ENCODE data around the gene ANKRD45. TPM values are rescaled to one million over a fixed set of nuclear protein-coding genes. Genes with fewer than 3 reads are reported as not detected.
"Not testable (repeated sequence)": the region's sequence is repeated elsewhere in the genome, so short reads cannot be mapped to it uniquely, and the experiment has no call there.

Gene ANKRD45
- total RNA-seq, 1 donor from 2014 or later: 1.3 TPM

- Mint-ChIP-seq H3K4me3 (ENCODE audit: unreplicated experiment) (no peak overlapping the region), H3K9me3 (ENCODE audit: unreplicated experiment) (peaks cover 5% of the 10 kb centered on the region), H3K27ac (ENCODE audit: unreplicated experiment) (no peak overlapping the region), H3K4me1 (ENCODE audit: unreplicated experiment) (no peaks in the 10 kb centered on the region), H3K36me3 (ENCODE audit: low read depth, unreplicated experiment) (peaks cover 5% of the 10 kb centered on the region), H3K27me3 (ENCODE audit: unreplicated experiment) (no peaks in the 10 kb centered on the region)
- TF ChIP-seq CTCF (IDR thresholded peaks at IDR 0.05; ENCODE audit: unreplicated experiment): no peak
- no peak for DNase-seq (ENCODE audit: low spot score)
Measured at GRCh38 chr1:173627269-173627668, 42.4 kb downstream of the ANKRD45 start.

DNA sequence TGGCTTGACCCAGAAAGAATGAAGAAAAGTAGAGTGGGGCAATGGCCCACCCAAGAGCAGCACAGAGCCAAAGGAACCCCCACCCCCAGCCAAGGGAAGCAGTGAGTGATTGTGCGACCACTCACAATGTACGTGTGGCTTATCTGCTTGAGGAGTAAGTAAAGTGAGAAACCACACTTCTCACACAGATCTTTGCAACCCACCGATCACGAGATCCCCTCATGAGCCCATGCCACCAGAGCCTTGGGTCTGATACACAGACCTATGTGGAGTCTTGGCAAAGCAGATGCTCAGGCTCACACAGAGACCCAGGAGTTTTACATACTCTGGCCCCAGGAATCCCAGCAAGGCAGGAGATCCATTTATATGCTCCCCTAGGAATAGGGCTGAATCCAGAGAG is 52.8 kb downstream of the ANKRD45 start:
- H3K36me3 Mint-ChIP-seq (ENCODE audit: low read depth, unreplicated experiment): peaks cover 22% of the 10 kb centered on the region
- H3K27ac Mint-ChIP-seq (ENCODE audit: unreplicated experiment): no peak overlapping the region
- no peak for TF ChIP-seq CTCF (IDR thresholded peaks at IDR 0.05; ENCODE audit: unreplicated experiment)
- no peaks in the 10 kb centered on the region for H3K4me1 Mint-ChIP-seq (ENCODE audit: unreplicated experiment)
- H3K9me3 Mint-ChIP-seq (ENCODE audit: unreplicated experiment): peaks cover 4% of the 10 kb centered on the region
- no peak overlapping the region for H3K4me3 Mint-ChIP-seq (ENCODE audit: unreplicated experiment)
- DNase-seq (ENCODE audit: low spot score): no peak
- no peaks in the 10 kb centered on the region for H3K27me3 Mint-ChIP-seq (ENCODE audit: unreplicated experiment)

DNA sequence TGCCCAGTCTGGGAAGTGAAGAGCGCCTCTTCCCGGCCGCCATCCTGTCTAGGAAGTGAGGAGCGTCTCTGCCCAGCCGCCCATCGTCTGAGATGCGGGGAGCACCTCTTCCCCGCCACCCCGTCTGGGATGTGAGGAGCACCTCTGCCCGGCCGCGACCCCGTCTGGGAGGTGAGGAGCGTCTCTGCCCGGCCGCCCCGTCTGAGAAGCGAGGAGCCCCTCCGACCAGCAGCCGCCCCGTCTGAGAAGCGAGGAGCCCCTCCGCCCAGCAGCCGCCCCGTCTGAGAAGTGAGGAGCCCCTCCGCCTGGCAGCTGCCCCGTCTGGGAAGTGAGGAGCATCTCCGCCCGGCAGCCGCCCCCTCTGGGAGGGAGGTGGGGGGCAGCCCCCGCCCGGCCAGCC is 56.6 kb downstream of the ANKRD45 start:
- not testable (repeated sequence) for H3K27ac Mint-ChIP-seq (ENCODE audit: unreplicated experiment); DNase-seq (ENCODE audit: low spot score); H3K4me1 Mint-ChIP-seq (ENCODE audit: unreplicated experiment); H3K9me3 Mint-ChIP-seq (ENCODE audit: unreplicated experiment); H3K27me3 Mint-ChIP-seq (ENCODE audit: unreplicated experiment); H3K4me3 Mint-ChIP-seq (ENCODE audit: unreplicated experiment)
- H3K36me3 Mint-ChIP-seq (ENCODE audit: low read depth, unreplicated experiment): peaks cover 17% of the 10 kb centered on the region

- Mint-ChIP-seq H3K36me3 (ENCODE audit: low read depth, unreplicated experiment) (peaks cover 9% of the 10 kb centered on the region), H3K9me3 (ENCODE audit: unreplicated experiment) (peaks cover 4% of the 10 kb centered on the region), H3K27ac (ENCODE audit: unreplicated experiment) (no peak overlapping the region), H3K4me3 (ENCODE audit: unreplicated experiment) (no peak overlapping the region), H3K27me3 (ENCODE audit: unreplicated experiment) (no peaks in the 10 kb centered on the region), H3K4me1 (ENCODE audit: unreplicated experiment) (no peaks in the 10 kb centered on the region)
- TF ChIP-seq CTCF (IDR thresholded peaks at IDR 0.05; ENCODE audit: unreplicated experiment): no peak
- DNase-seq (ENCODE audit: low spot score): no peak
Measured at GRCh38 chr1:173608503-173609216, 61.0 kb downstream of the ANKRD45 start.

- TF ChIP-seq CTCF (IDR thresholded peaks at IDR 0.05; ENCODE audit: unreplicated experiment): no peak
- Mint-ChIP-seq H3K27me3 (ENCODE audit: unreplicated experiment) (no peaks in the 10 kb centered on the region), H3K27ac (ENCODE audit: unreplicated experiment) (peak within 1 kb of the TSS; percentile 49), H3K9me3 (ENCODE audit: unreplicated experiment) (no peaks in the 10 kb centered on the region), H3K4me1 (ENCODE audit: unreplicated experiment) (peaks cover 7% of the 10 kb centered on the region), H3K36me3 (ENCODE audit: low read depth, unreplicated experiment) (no peaks in the 10 kb centered on the region), H3K4me3 (ENCODE audit: unreplicated experiment) (no peak within 1 kb of the TSS)
- no peak for DNase-seq (ENCODE audit: low spot score)
Measured at GRCh38 chr1:173603056-173603591, 66.5 kb downstream of the ANKRD45 start, which contains the start of gene SLC9C2. TSS of gene SLC9C2 (minus strand) at chr1:173603072. CDS start at chr1:173601776, 1,296 bp downstream.
